SK-MEL-5 (cell line): ENCODE measurements around the gene NFATC2. TPM values are rescaled to one million over a fixed set of nuclear protein-coding genes. Genes with fewer than 3 reads are reported as not detected.
"Not testable (repeated sequence)": the region's sequence is repeated elsewhere in the genome, so short reads cannot be mapped to it uniquely, and the experiment has no call there.

Source experiments
- DNase-seq: peaks from one replicate; pipeline ENCODE4 v3.0.0-alpha.2; 2016; ENCODE audit warnings: low read depth, low spot score
- in situ Hi-C: cut with HindIII; loops from 2 replicates; pipeline ENCODE4 v1.10.0; 2016; ENCODE audit warnings: low sequenced_read_pairs, high pct_unique_total_duplicates, low pct_unique_long_range_greater_than_20kb
- total RNA-seq: library from RNA; depleted of rRNA; stranded (reverse); fragments of >200 nt; shearing (Covaris generic); gene quantifications from 2 replicates; pipeline ENCODE4 v1.2.3, GENCODE V29; 2014

The NFATC2 gene
- total RNA-seq, 1 experiment from 2014 or later: 2.6 TPM

DNA sequence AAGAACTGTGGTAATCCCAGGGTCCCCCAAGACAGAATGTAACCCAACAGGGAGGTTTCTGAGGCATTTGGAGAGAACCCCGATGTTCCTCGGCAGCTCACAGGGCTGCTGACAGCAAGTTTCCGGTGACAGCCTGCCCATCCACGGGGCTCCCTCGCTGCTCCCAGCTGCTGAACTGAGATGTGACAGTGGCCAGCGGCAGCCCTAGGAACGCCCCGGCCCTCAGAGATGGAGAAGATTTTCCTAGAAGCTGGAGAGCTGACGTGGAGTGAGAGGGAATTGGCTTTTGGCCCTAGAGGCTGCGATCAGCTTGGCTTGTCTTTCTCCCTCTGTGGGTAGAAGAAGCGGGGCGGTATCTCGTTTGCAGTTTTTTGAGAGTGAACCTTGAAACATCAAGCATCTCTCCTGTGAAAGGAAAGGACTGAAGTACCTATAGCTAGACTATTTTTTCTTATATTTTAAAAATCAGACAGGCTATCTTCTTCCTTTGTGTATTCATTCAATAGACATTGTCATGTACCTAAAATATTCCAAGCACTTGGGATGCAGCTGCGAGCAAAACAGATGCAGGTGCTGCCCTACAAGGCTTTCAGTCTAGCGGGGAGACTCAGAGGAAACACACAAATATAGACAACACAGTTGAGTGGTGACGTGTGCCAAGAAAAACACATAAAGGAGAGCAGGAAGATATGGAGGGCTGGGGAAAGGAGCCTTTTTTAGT, 28.4 kb upstream of the NFATC2 start:
- in situ Hi-C loops: no loop called here
- DNase-seq: no peak

GRCh38 chr20:51569815-51570738, 27.6 kb upstream of the NFATC2 start:
- in situ Hi-C loops: no loop called here
- DNase-seq: no peak

DNA sequence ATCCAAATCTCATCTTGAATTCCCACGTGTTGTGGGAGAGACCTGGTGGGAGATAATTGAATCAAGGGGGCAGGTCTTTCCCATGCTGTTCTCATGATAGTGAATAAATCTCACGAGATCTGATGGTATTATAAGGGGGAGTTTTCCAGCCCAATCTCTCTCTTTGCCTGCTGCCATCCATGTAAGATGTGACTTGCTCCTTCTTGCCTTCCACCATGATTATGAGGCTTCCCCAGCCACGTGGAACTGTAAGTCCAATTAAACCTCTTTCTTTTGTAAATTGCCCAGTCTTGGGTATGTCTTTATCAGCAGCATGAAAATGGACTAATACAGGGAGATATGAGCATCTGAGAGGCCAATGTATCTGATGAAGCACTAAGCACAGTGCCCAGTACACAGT, 26.0 kb upstream of the NFATC2 start:
- DNase-seq, in situ Hi-C loops: not testable (repeated sequence)

DNA sequence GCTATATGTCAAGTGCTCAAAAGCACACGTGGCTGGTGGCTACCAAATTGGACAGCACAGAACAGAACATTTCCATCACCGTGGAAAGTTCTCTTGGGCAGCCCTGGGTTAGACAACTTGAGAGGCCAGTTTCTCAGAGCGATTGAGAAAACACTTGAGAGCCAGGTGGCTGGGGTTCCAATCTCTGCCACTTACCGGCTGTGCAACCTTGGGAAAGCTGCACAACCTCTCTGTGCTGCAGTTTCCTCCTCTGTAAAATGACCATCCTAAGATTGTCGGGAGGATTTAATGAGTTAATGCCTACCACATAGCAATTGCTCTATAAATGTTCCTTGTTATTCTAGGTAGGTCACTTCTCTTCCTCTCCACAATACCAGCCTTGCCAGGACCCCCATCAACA, 25.1 kb upstream of the NFATC2 start:
- in situ Hi-C loops: no loop called here
- DNase-seq: no peak

DNA sequence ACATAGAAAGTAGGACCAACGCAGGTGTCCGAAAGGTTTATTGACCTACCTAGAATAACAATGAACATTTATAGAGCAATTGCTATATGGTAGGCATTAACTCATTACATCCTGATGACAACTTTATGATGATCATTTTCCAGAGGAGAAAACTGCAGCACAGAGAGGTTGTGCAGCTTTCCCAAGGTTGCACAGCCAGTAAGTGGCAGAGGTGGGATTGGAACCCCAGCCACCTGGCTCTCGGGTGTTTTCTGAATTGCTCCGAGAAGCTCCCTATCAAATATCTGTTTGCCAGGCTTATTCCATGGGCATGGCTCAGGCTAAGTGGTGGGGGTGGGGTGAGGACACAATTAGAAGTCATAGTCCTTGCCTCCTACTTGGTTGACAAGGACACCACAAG, 24.1 kb upstream of the NFATC2 start:
- in situ Hi-C loops: no loop called here
- no peak for DNase-seq

DNA sequence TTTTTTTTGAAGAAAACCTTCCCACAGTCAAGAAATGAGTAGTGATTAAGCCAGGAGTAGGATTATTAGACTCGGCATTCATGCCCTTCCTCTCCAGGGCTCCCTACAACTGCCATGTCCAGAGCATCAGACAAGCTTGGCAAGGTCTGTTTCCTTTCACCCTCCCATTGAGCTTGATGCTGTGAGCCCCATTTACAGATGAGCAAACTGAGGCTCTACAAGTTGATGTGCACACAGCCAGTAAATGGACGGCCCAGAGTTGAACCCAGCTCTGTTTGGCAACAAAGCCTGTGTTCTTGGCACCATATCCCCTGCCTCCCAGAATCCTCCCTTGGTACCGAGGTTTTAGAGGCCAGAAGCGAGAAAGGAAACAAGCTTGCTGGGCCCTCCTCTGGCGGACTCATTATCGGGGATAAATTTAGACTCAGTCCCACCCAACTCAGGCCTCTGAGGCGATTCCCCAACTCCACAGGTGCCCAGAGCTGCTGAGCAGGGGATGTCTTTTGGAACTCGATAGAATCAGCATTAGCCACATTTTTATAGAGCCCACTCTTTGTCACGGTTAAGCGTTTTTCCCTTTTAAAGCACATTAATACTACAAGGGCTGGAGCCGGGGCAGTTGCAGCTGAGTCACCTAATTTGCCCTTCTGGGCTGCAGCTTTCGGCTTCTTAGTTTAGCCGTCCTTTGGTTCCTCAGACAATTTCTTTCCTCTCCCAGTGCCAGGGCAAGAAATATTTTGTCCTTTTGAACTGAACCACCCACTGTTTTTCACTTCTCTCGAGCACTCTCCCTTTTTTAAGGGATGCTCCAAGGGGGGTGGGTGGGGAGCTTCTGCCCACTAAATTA, 23.0 kb upstream of the NFATC2 start:
- DNase-seq: no peak
- in situ Hi-C loops: no loop called here

GRCh38 chr20:51563486-51564332, 21.2 kb upstream of the NFATC2 start:
- peak; percentile 83 for DNase-seq
- in situ Hi-C loops: no loop called here

- in situ Hi-C loops: no loop called here
- DNase-seq: no peak
Measured at GRCh38 chr20:51563174-51563485, 20.6 kb upstream of the NFATC2 start.

GRCh38 chr20:51562332-51563173, 20.0 kb upstream of the NFATC2 start:
- peak; percentile 85 for DNase-seq
- in situ Hi-C loops: no loop called here

DNA sequence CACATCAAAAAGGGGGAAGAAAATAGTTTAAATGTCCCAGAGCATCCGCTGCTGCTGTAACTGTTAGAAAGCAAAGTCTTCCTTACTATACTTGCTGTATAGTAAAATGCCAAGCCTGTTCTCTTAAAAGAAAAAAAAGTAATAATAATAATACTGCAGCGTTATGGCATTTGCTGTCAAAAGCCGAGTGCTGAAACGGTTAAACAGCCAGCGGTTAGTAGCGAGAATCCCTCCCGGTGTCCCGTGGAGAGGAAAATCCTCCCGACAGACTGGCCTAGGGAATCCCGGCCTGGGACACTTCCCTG, 19.5 kb upstream of the NFATC2 start:
- in situ Hi-C loops: no loop called here
- peak; percentile 44 for DNase-seq

DNA sequence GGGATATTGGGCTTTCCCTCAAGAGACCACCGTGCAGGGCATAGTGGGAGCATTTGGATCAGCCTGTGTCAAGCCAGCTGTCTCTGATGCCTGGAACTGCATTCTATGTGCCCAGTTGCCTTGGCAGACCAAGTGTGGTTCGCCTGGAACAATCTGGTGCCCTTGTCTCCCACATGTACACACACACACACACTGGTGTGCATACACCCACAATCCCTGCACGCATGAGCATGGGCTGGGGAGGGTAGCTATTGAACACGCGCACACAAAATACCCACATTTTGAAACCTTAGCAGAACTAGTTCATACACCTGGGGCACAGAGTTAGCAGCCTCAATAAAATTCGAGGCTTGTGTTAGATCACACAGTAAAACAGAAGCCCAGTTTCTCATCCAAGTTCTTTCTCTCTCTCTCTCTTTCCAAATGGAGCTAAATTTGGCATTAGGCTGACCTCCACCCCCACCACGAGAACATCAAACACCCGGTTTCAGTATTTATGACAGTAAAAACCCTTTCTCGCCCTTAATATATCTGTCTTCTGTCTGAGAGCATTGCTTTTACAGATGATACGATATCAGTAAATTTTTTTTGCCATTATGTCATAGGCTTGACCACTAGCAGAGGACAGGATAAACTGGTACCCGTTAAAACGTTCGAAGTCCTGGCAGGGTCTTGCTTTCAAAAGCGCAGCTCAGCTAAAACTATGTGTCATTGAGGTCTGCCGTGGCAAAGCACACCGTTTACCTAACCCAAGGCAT, 18.2 kb upstream of the NFATC2 start:
- in situ Hi-C loops: no loop called here
- DNase-seq: no peak

- in situ Hi-C loops: no loop called here
- DNase-seq: no peak
Measured at GRCh38 chr20:51560042-51560441, 17.5 kb upstream of the NFATC2 start.

DNA sequence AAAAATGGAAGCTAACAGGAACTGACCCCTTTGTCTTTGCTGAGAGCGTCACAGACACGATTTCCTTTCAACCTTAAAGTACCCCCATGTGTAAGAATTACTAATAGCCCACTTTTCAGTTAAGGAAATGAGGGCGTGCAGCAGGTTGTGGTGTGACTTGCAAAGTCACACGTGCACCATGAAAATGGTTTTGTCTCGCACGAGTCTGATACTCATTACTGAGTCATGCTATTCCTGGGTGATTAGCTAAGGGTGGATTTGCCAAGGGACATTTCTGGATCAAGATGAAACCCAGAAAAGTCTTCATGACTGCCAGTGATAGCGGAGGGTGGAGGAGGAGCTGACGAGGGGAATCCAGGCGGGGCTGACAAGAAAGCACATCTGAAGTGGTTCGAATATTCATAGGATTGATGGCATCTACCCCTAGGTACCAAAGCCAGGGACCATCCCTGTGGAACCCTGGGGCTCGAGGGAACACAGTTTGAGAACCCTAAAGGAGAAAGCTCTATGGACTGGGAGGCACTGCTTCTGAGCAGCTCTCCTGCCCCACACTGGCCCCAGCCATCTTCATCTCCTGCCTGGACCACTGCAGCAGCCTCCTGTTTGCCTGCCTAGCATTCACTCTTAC, 12.1 kb upstream of the NFATC2 start:
- in situ Hi-C loops: no loop called here
- DNase-seq: no peak

DNA sequence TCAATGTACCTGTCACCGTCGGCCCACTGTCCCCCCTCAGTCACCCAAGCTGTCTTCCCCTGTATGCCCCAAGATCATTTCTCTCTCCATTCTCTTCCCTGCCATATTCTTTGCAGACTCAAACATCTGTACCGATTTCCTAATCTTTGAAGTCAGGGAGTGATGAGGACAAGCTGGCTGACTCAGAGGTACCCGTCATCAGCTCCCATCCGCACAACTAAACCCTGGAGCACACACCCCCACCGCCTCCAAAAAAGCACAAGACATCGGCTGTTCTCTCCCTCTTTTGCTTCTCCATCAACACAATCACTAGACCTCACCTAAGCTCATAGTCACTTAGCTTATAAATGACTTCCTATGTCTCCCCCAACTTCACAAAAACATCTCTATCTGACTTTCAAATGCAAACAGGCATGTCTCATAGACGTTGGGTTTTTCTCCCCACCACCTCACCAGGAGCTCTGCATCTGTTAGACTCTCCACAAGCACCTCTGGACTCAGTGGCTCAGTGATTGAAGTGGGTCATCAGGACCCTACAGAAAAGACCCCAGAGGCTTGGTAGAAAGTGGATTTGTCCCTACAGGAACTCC, 11.5 kb upstream of the NFATC2 start:
- no peak for DNase-seq
- in situ Hi-C loops: no loop called here

DNA sequence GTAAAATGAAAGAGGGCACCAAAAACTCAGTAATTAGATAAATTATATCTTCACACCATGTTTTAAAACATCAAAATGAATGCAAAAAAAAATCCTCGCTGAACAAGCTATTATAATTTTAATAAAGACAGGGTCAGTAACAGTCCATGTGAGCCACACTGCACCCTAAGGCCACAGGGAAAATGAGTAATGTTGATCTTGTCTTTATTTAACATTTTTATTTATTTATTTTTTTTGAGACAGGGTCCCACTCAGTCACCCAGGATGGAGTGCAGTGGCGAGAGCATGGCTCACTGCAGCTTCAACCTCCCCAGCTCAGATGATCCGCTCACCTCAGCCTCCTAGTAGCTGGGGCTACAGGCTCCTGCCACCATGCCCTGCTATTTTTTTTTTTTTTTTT, 8.7 kb upstream of the NFATC2 start:
- in situ Hi-C loops: no loop called here
- DNase-seq: no peak
